ENCODE data around the gene TMEM35A. TPM values are rescaled to one million over a fixed set of nuclear protein-coding genes. Genes with fewer than 3 reads are reported as not detected.

Gene TMEM35A
- total RNA-seq, 1 experiment from 2014 or later, result not detected

DNA sequence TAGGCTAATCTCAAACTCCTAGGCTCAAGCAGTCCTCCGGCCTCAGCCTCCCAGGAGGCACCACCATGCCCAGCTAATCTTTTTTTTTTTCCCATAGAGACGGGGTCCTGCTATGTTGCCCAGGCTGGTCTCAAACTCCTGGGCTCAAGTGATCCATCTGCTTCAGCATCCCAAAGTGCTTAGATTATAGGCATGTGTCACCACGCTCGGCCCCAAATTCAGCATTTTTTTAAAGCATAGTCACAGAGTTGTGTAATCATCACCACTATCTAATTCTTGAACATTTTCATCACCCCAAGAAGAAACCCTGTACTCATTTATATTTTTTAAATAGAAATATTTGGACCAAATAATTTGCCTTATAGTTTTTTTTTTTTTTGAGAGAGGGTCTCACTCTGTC, 29.6 kb downstream of the TMEM35A start:
- in situ Hi-C loops (cut with HindIII; ENCODE audit: low pct_unique_long_range_greater_than_20kb, low sequenced_read_pairs), result no loop called here
- DNase-seq (ENCODE audit: low read depth, low spot score), result no peak

DNA sequence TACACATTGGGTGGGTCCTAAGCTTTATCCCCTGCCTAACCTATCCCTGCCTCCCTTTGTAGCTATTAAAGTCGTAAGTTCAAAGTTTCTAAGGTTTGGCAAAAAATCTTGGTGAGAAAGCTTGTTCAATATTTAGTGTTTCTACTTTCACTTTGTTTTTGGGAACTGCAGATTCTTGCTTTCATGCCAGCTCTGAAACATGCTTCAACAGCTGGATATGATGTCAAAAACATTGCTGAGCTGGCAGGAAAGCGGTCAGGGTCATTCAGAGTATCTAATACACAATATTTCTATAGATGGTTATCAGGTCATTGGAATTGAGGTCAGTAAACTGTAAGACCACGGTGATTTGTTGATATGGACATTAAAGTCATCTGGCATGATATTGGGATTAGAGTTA, 39.0 kb downstream of the TMEM35A start:
- no peak for DNase-seq (ENCODE audit: low read depth, low spot score)
- in situ Hi-C loops (cut with HindIII; ENCODE audit: low pct_unique_long_range_greater_than_20kb, low sequenced_read_pairs), result no loop called here

DNA sequence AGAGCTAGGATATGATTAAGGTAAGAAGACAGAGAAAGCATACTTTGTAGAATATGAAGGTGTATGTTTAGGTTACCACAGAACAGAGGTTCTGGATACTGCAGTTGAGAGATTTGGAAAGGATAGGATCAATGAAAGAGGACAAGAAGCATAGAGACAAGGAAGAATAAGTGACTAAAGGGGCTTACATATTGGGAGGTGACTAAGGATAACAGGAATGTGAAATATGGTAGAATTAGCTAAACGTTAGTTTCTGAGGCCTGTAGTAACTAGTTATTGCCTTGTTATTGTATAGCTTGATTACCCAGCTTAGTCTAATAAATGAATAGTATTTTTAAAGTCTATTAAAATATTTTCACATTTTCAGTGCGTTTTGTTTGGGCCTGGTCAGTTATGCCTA, 57.6 kb downstream of the TMEM35A start:
- in situ Hi-C loops (cut with HindIII; ENCODE audit: low pct_unique_long_range_greater_than_20kb, low sequenced_read_pairs), result no loop called here
- no peak for DNase-seq (ENCODE audit: low read depth, low spot score)

Other genes starting within 250 kb of the TMEM35A start
- gene NOX1, start 204.5 kb upstream of the TMEM35A start, total RNA-seq (2014; rRNA removed; shearing (Covaris generic)), result not detected in 2 replicates
- not detected in 2 replicates for gene XKRX, start 150.0 kb upstream of the TMEM35A start, total RNA-seq (2014; rRNA removed; shearing (Covaris generic))
- gene ARL13A, start 109.2 kb upstream of the TMEM35A start, total RNA-seq (2014; rRNA removed; shearing (Covaris generic)), result not detected in 2 replicates
- 10.2 and 10.6 TPM in 2 replicates for gene TRMT2B, start 26.8 kb upstream of the TMEM35A start, total RNA-seq (2014; rRNA removed; shearing (Covaris generic))
- 19.6 and 20.8 TPM in 2 replicates for gene CENPI, start 19.3 kb downstream of the TMEM35A start, total RNA-seq (2014; rRNA removed; shearing (Covaris generic))
- 0.08 TPM in 2 replicates for gene DRP2, start 140.9 kb downstream of the TMEM35A start, total RNA-seq (2014; rRNA removed; shearing (Covaris generic))
- gene TAF7L, start 212.5 kb downstream of the TMEM35A start, total RNA-seq (2014; rRNA removed; shearing (Covaris generic)), result 1.1 and 3.0 TPM in 2 replicates